Gastrocnemius medialis (tissue), 4 donors: ENCODE measurements around the gene SMURF1.

Experiments used
- CTCF ChIP-seq, 5 experiments: fragments of 450-650 bp in 3 of 5; fragments of 200-600 bp in 2 of 5; sonication (generic) in 2 of 5; IDR thresholded peaks in 4 of 5; conservative IDR thresholded peaks in 1 of 5; 1 replicate in 4 of 5; 2 replicates in 1 of 5; pipeline ENCODE4 v1.5.1; 2016 to 2019; ENCODE audit warnings: antibody characterized with exemption in 5 of 5, mild to moderate bottlenecking in 3 of 5, moderate library complexity in 3 of 5
- POLR2A ChIP-seq, 2 donors: fragments of 450-650 bp; IDR thresholded peaks; one replicate each; pipeline ENCODE4 v1.6.1; 2017; ENCODE audit warnings: antibody characterized with exemption in 2 of 2, mild to moderate bottlenecking in 2 of 2, moderate library complexity in 2 of 2

- TF ChIP-seq CTCF (IDR thresholded peaks at IDR 0.05 in 4 of 5, conservative IDR thresholded peaks at IDR 0.05 in 1 of 5) (no peak), POLR2A (IDR thresholded peaks at IDR 0.05) (no peak)
Measured at GRCh38 chr7:99073839-99074446, 70.0 kb downstream of the SMURF1 start.
